Muscle layer of colon (tissue), 2 donors: ENCODE results near the gene ZNF354C.

Experiments used
- H3K27ac ChIP-seq: one replicate; pipeline ENCODE4 v1.7.0; 2013; ENCODE audit warnings: low read depth, mild to moderate bottlenecking, low read length, moderate library complexity
- H3K27me3 ChIP-seq, 2 donors: one replicate each; pipeline ENCODE4 v1.7.0; 2013; ENCODE audit warnings: low read length in 2 of 2, mild to moderate bottlenecking in 2 of 2; ENCODE audit not compliant: insufficient read depth in 2 of 2, control insufficient read depth in 1 of 2
- H3K36me3 ChIP-seq: one replicate; pipeline ENCODE4 v1.7.0; 2013; ENCODE audit warnings: mild to moderate bottlenecking, low read length; ENCODE audit not compliant: insufficient read depth
- H3K4me1 ChIP-seq: one replicate; pipeline ENCODE4 v1.7.0; 2013; ENCODE audit warnings: mild to moderate bottlenecking, low read length; ENCODE audit not compliant: insufficient read depth
- H3K4me3 ChIP-seq, 2 donors: one replicate each; pipeline ENCODE4 v1.7.0; 2013; ENCODE audit warnings: low read length in 2 of 2, low read depth in 1 of 2, mild to moderate bottlenecking in 1 of 2, moderate library complexity in 1 of 2
- H3K9ac ChIP-seq: one replicate; pipeline ENCODE4 v1.7.0; 2013; ENCODE audit warnings: low read length
- H3K9me3 ChIP-seq: one replicate; pipeline ENCODE4 v1.7.0; 2013; ENCODE audit warnings: mild to moderate bottlenecking, low read length
- donor health status: abdominal sarcoma.
- donor health status: Adenocarcinoma of cecum.

The ZNF354C gene

GRCh38 chr5:179060116-179061008, at the start of gene ZNF354C:
TSS of gene ZNF354C (plus strand) at chr5:179060373. CDS start at chr5:179062069, 1,696 bp downstream.
- H3K27me3 ChIP-seq: no peaks in the 10 kb centered on the region
- peak within 1 kb of the TSS; percentile 60 to 99 for H3K4me3 ChIP-seq
- H3K4me1 ChIP-seq: peaks cover 11% of the 10 kb centered on the region
- H3K9me3 ChIP-seq: no peaks in the 10 kb centered on the region
- peaks cover 11% of the 10 kb centered on the region for H3K36me3 ChIP-seq
- peak within 1 kb of the TSS; percentile 70 for H3K9ac ChIP-seq
- peak within 1 kb of the TSS; percentile 76 for H3K27ac ChIP-seq

- Histone ChIP-seq H3K4me3 (peak within 1 kb of the TSS; percentile 74 to 78), H3K27ac (peak within 1 kb of the TSS; percentile 69), H3K27me3 (no peaks in the 10 kb centered on the region), H3K36me3 (peaks cover 30% of the 10 kb centered on the region), H3K9ac (peak within 1 kb of the TSS; percentile 38), H3K4me1 (peaks cover 9% of the 10 kb centered on the region), H3K9me3 (peaks cover 20% of the 10 kb centered on the region)
These were observed 36.5 kb upstream of the ZNF354C start, which contains the start of gene ZNF879 for GRCh38 chr5:179023528-179024189. TSS of gene ZNF879 (plus strand) at chr5:179023804. CDS start at chr5:179025005, 1,201 bp downstream.

GRCh38 chr5:179033004-179033580, 27.1 kb upstream of the ZNF354C start:
- H3K9ac ChIP-seq: no peak overlapping the region
- H3K4me3 ChIP-seq: peak overlapping the region in 1 of 2 donors; percentile 23
- no peak overlapping the region for H3K27ac ChIP-seq
- no peaks in the 10 kb centered on the region for H3K4me1 ChIP-seq
- H3K27me3 ChIP-seq: no peaks in the 10 kb centered on the region
- H3K9me3 ChIP-seq: peaks cover 65% of the 10 kb centered on the region
- H3K36me3 ChIP-seq: peaks cover 51% of the 10 kb centered on the region

GRCh38 chr5:179044765-179045164, 15.4 kb upstream of the ZNF354C start:
- no peaks in the 10 kb centered on the region for H3K27me3 ChIP-seq
- no peak overlapping the region for H3K9ac ChIP-seq
- H3K36me3 ChIP-seq: no peaks in the 10 kb centered on the region
- H3K4me1 ChIP-seq: no peaks in the 10 kb centered on the region
- no peak overlapping the region for H3K4me3 ChIP-seq
- no peak overlapping the region for H3K27ac ChIP-seq
- H3K9me3 ChIP-seq: no peaks in the 10 kb centered on the region

- Histone ChIP-seq H3K27ac (no peak overlapping the region), H3K36me3 (no peaks in the 10 kb centered on the region), H3K9ac (no peak overlapping the region), H3K4me1 (no peaks in the 10 kb centered on the region), H3K4me3 (no peak overlapping the region), H3K9me3 (no peaks in the 10 kb centered on the region), H3K27me3 (no peaks in the 10 kb centered on the region)
These were observed 8.4 kb upstream of the ZNF354C start for GRCh38 chr5:179051784-179052183.

- H3K9ac ChIP-seq: no peak overlapping the region
- H3K27me3 ChIP-seq: no peaks in the 10 kb centered on the region
- H3K27ac ChIP-seq: no peak overlapping the region
- no peaks in the 10 kb centered on the region for H3K36me3 ChIP-seq
- no peaks in the 10 kb centered on the region for H3K4me1 ChIP-seq
- H3K4me3 ChIP-seq: no peak overlapping the region
- no peaks in the 10 kb centered on the region for H3K9me3 ChIP-seq
These were observed 6.0 kb upstream of the ZNF354C start for GRCh38 chr5:179054036-179054785.

- no peak overlapping the region for H3K9ac ChIP-seq
- no peaks in the 10 kb centered on the region for H3K27me3 ChIP-seq
- H3K27ac ChIP-seq: no peak overlapping the region
- H3K36me3 ChIP-seq: no peaks in the 10 kb centered on the region
- H3K9me3 ChIP-seq: no peaks in the 10 kb centered on the region
- H3K4me1 ChIP-seq: no peaks in the 10 kb centered on the region
- H3K4me3 ChIP-seq: no peak overlapping the region
These were observed 5.3 kb upstream of the ZNF354C start for GRCh38 chr5:179054876-179055275.

GRCh38 chr5:179055436-179055835, 4.7 kb upstream of the ZNF354C start:
- Histone ChIP-seq H3K9me3 (no peaks in the 10 kb centered on the region), H3K4me3 (no peak overlapping the region), H3K36me3 (no peaks in the 10 kb centered on the region), H3K27ac (no peak overlapping the region), H3K27me3 (no peaks in the 10 kb centered on the region), H3K4me1 (no peaks in the 10 kb centered on the region), H3K9ac (no peak overlapping the region)

- no peaks in the 10 kb centered on the region for H3K36me3 ChIP-seq
- no peaks in the 10 kb centered on the region for H3K27me3 ChIP-seq
- H3K4me3 ChIP-seq: no peak overlapping the region
- no peak overlapping the region for H3K27ac ChIP-seq
- H3K4me1 ChIP-seq: no peaks in the 10 kb centered on the region
- H3K9me3 ChIP-seq: no peaks in the 10 kb centered on the region
- H3K9ac ChIP-seq: no peak overlapping the region
These were observed 4.3 kb upstream of the ZNF354C start for GRCh38 chr5:179055841-179056240.

- Histone ChIP-seq H3K27me3 (no peaks in the 10 kb centered on the region), H3K4me1 (peaks cover 11% of the 10 kb centered on the region), H3K9me3 (peaks cover 5% of the 10 kb centered on the region), H3K4me3 (peak overlapping the region; percentile 60 to 99), H3K36me3 (peaks cover 18% of the 10 kb centered on the region), H3K9ac (peak overlapping the region; percentile 70), H3K27ac (no peak overlapping the region)
These were observed 852 bp downstream of the ZNF354C start for GRCh38 chr5:179061025-179061424.

- Histone ChIP-seq H3K9ac (no peak overlapping the region), H3K4me3 (no peak overlapping the region), H3K27ac (no peak overlapping the region), H3K36me3 (peaks cover 47% of the 10 kb centered on the region), H3K9me3 (peaks cover 19% of the 10 kb centered on the region), H3K4me1 (peaks cover 11% of the 10 kb centered on the region), H3K27me3 (no peaks in the 10 kb centered on the region)
These were observed 5.5 kb downstream of the ZNF354C start for GRCh38 chr5:179065703-179066102.
